ENCODE results near the gene FNDC3B.

GRCh38 chr3:172279191-172279640 lies 239.8 kb downstream of the FNDC3B start:
- TF ChIP-seq GATA2 (IDR thresholded peaks at IDR 0.05; ENCODE audit: low read depth, low read length) = no peak
- no peak for TF ChIP-seq GATA3 (IDR thresholded peaks at IDR 0.05; ENCODE audit: low read depth, low read length)
